Measurements from ENCODE around the gene BPGM. TPM values are rescaled to one million over a fixed set of nuclear protein-coding genes. Genes with fewer than 3 reads are reported as not detected.

BPGM gene
- total RNA-seq, 4 donors from 2014 or later, result 11.9 to 23.9 (median 15.7) TPM

DNA sequence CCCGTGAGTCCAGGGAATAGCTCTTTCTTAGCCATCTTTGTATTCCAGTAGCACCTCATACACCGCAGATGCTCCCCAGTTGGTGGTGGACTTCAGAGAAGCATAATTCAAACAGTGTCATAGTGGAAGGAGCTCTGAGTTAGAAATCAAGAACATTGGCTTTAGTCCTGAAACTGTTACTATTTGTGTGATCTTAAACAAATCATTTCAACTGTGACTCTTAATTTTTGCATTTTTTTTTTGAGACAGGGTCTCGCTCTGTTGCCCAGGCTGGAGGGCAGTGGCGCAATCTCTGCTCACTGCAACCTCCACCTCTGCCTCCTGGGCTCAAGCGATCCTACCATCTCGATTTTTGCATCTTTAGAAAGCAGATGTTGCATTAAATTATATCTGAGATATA, 1.8 kb downstream of the BPGM start:
- WGBS, 2 donors, result 97% methylated on average over 6 of the region's 6 CpGs
- H3K4me1 ChIP-seq, result peaks cover 7 to 11% of the 10 kb centered on the region in 2 donors
- H3K9me3 ChIP-seq, result no peaks in the 10 kb centered on the region
- intact Hi-C loops (cut with DNase I), result no loop called here
- no peak for DNase-seq
- H3K4me3 ChIP-seq (replicated peaks in 1 of 3), result no peak overlapping the region
- no peaks in the 10 kb centered on the region for H3K36me3 ChIP-seq
- no peaks in the 10 kb centered on the region for H3K27me3 ChIP-seq
- TF ChIP-seq, protein P1, sequence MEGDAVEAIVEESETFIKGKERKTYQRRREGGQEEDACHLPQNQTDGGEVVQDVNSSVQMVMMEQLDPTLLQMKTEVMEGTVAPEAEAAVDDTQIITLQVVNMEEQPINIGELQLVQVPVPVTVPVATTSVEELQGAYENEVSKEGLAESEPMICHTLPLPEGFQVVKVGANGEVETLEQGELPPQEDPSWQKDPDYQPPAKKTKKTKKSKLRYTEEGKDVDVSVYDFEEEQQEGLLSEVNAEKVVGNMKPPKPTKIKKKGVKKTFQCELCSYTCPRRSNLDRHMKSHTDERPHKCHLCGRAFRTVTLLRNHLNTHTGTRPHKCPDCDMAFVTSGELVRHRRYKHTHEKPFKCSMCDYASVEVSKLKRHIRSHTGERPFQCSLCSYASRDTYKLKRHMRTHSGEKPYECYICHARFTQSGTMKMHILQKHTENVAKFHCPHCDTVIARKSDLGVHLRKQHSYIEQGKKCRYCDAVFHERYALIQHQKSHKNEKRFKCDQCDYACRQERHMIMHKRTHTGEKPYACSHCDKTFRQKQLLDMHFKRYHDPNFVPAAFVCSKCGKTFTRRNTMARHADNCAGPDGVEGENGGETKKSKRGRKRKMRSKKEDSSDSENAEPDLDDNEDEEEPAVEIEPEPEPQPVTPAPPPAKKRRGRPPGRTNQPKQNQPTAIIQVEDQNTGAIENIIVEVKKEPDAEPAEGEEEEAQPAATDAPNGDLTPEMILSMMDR (IDR thresholded peaks at IDR 0.05), result no peak
- no peak for TF ChIP-seq POLR2A (IDR thresholded peaks at IDR 0.05)
- H3K27ac ChIP-seq, result no peak overlapping the region

DNA sequence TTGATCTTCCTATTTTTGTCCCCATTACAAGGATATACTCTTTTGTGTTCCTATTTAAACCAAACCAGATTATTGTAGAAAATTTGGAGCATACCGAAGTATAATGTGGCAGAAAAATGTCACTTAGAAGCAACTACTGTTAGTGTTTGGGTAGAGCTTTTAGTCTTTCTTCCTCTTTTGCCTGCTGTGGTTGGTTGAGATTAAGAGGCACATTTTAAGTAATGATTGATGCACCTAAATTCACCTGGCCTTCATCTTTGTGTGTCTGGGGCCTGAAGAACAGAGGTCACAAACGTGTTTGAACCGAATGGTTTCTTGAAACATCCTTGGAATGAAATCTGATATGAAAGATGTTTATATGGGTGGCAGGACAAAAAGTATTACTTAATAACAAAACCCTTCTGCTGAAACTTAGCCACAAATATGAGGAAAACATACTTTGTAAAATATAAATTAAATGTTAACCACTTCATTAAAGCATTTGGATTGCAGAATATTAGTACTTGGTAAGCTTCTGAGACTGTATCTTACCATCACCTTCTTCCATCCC, 2.6 kb downstream of the BPGM start:
- no peaks in the 10 kb centered on the region for H3K9me3 ChIP-seq
- peaks cover 7 to 11% of the 10 kb centered on the region in 2 donors for H3K4me1 ChIP-seq
- H3K27me3 ChIP-seq, result no peaks in the 10 kb centered on the region
- DNase-seq, result no peak
- no peaks in the 10 kb centered on the region for H3K36me3 ChIP-seq
- 80 to 92% methylated on average over 3 of the region's 3 CpGs for WGBS, 2 donors
- no peak overlapping the region for H3K27ac ChIP-seq
- TF ChIP-seq, protein P1 (IDR thresholded peaks at IDR 0.05), result no peak
- no peak for TF ChIP-seq POLR2A (IDR thresholded peaks at IDR 0.05)
- no peak overlapping the region for H3K4me3 ChIP-seq (replicated peaks in 1 of 3)
- intact Hi-C loops (cut with DNase I), result no loop called here

DNA sequence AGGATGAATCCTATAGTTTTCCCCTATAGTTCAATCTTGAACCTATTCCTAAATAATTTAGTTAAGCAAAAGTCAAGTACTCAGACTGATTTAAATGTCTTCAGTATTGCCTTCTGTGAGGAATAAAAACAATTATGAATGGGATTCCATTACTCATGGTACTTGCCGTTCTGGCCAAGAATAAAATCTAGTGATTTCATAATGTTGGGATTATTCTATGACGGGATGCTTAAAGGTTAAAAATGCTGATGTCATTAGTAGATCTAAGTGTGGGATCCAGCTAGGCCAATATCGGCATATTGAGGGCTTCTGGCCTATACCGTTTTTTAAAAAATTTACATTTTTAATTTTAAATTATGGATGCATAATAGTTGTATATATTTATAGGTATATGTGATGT, 5.3 kb downstream of the BPGM start:
- no peak for TF ChIP-seq POLR2A (IDR thresholded peaks at IDR 0.05)
- TF ChIP-seq, protein P1 (IDR thresholded peaks at IDR 0.05), result no peak
- Histone ChIP-seq H3K9me3 (no peaks in the 10 kb centered on the region), H3K27ac (no peak overlapping the region), H3K4me1 (no peaks in the 10 kb centered on the region), H3K4me3 (replicated peaks in 1 of 3) (no peak overlapping the region), H3K36me3 (no peaks in the 10 kb centered on the region), H3K27me3 (no peaks in the 10 kb centered on the region)
- 94% methylated on average over 4 of the region's 4 CpGs for WGBS, 2 donors
- intact Hi-C loops (cut with DNase I), result loop anchor here (10.0 kb wide), 1 partner anchor 513 kb away; no protein-coding TSS in a partner anchor
- no peak for DNase-seq

DNA sequence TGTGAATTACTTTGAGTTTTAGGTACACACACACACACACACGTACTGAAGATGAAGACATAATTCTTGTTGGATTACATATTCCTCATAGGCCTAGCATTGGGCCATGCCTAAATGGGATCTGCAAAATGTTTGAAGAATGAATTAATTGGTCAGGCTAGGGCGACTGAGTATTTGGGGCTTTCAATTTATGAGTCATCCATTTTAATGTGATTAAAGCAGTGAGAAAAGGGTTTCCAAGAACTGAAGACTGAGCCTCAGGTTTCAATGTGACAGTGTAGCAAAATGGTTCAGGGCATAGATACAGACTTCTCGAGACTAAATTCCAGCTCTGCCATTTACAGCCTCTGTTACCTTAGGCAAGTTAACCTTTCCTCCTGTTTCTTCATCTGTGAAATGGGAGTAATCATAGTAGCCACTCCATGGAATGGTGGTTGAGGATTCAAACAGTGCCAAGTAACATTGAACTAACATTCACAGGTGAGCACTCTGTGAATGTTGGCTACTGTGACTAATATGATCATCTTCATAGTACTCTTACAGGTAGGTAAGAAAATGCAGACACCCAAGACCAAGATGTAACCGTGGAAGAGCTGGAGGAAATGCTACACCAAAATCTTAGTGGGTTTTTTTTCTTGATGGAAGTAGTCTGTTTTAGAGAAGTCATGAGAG, 7.6 kb downstream of the BPGM start:
- Histone ChIP-seq H3K27me3 (no peaks in the 10 kb centered on the region), H3K4me1 (no peaks in the 10 kb centered on the region), H3K27ac (no peak overlapping the region), H3K9me3 (no peaks in the 10 kb centered on the region), H3K4me3 (replicated peaks in 1 of 3) (no peak overlapping the region), H3K36me3 (no peaks in the 10 kb centered on the region)
- WGBS, 2 donors, result 72 to 75% methylated on average over 4 of the region's 4 CpGs
- no peak for DNase-seq
- intact Hi-C loops (cut with DNase I), result loop anchor here (10.0 kb wide), 1 partner anchor 511 kb away; no protein-coding TSS in a partner anchor
- TF ChIP-seq POLR2A (IDR thresholded peaks at IDR 0.05), result no peak
- TF ChIP-seq, protein P1 (IDR thresholded peaks at IDR 0.05), result no peak

DNA sequence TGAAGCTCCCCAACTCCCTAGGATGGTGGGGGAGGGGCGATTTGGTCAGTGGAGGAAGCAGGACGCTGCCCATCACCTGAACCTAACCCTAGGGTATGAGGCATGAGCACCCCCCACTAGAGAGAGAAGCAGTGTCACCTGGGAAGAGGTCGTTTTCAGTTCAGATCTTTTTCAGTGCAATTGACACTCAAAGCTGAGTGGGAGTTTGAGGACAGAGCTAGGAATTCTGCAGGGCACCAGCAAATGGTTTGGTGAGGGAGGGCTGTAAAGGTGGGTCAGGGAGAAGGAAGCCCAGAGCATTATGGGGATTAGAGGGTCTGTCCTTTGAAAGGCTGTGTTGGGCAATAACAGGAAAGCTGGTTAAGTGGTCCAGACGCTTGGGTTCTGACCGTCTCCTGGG, 10.9 kb downstream of the BPGM start:
- TF ChIP-seq, protein P1 (IDR thresholded peaks at IDR 0.05), result no peak
- no peak for TF ChIP-seq POLR2A (IDR thresholded peaks at IDR 0.05)
- Histone ChIP-seq H3K9me3 (no peaks in the 10 kb centered on the region), H3K27ac (no peak overlapping the region), H3K4me3 (replicated peaks in 1 of 3) (no peak overlapping the region), H3K27me3 (no peaks in the 10 kb centered on the region), H3K4me1 (no peaks in the 10 kb centered on the region), H3K36me3 (peaks cover 0 to 11% of the 10 kb centered on the region in 2 donors)
- no peak for DNase-seq
- WGBS, 2 donors, result 59 to 71% methylated on average over 5 of the region's 5 CpGs
- intact Hi-C loops (cut with DNase I), result loop anchor here (10.0 kb wide), 1 partner anchor 507 kb away; no protein-coding TSS in a partner anchor

Data from thyroid gland (tissue), 4 donors.